Adrenal gland (tissue), 5 donors: ENCODE measurements around the gene AK5.
"Not testable (repeated sequence)": the region's sequence is repeated elsewhere in the genome, so short reads cannot be mapped to it uniquely, and the experiment has no call there.

Experiments
- CTCF ChIP-seq, 6 experiments: fragments of 450-650 bp in 4 of 6; fragments of 200-600 bp in 2 of 6; sonication (generic) in 1 of 6; IDR thresholded peaks; 1 replicate in 5 of 6; 2 replicates in 1 of 6; pipeline versions ENCODE4 v1.5.1 to v1.8.0; 2016 to 2021; ENCODE audit warnings: antibody characterized with exemption in 6 of 6, mild to moderate bottlenecking in 2 of 6, moderate library complexity in 1 of 6
- POLR2A ChIP-seq, 2 donors: fragments of 450-650 bp; IDR thresholded peaks; one replicate each; pipeline ENCODE4 v1.6.1; 2017; ENCODE audit warnings: antibody characterized with exemption in 2 of 2, mild to moderate bottlenecking in 2 of 2, moderate library complexity in 1 of 2
- donor health status: DM: no; HTN: no; CAD: no.

GRCh38 chr1:77512650-77513049, 230.8 kb downstream of the AK5 start:
- not testable (repeated sequence) for TF ChIP-seq CTCF, POLR2A (IDR thresholded peaks at IDR 0.05)
